ENCODE measurements around the gene CPED1. TPM values are rescaled to one million over a fixed set of nuclear protein-coding genes. Genes with fewer than 3 reads are reported as not detected.

CPED1 gene
- total RNA-seq, 2 experiments from 2014 or later: not detected

DNA sequence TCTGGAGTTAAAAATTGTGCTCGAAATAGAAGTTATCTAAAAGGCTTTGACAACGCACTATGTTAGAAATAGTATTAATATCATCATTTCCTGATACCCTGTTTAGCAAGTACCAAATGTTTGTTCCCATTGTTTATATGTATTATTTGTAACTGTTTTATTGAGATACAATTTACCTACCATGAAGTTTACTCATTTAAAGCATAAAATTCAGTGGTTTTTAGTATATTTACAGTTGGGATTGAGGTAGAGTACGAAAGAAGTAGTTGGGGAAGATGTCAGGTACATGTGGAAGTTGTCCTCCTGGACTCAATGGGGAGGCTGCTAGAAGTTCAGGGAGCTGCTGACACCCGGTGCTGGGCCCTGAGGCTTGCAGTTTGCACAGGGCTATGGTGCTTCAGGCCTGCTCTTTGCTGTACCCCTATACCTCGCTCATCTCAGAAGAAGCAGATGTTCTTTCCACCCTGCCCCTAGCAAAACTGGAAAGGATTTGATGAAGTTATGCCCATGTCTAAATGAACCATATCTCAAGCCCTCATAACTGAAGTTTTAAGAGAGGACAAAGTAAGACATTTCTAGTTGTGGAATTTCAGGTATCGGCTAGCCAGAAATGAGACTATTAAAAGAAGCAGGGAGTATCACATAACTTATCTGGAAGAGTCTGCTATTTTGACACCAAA lies 315.1 kb downstream of the CPED1 start:
- H3K36me3 Mint-ChIP-seq (ENCODE audit: low read depth): no peaks in the 10 kb centered on the region
- no peak overlapping the region for H3K27ac Mint-ChIP-seq
- H3K27me3 Mint-ChIP-seq: peaks cover 22% of the 10 kb centered on the region
- peaks cover 9% of the 10 kb centered on the region for H3K4me1 Mint-ChIP-seq (ENCODE audit: low read depth)
- no peaks in the 10 kb centered on the region for H3K9me3 Mint-ChIP-seq
- POLR2A ChIA-PET: no interaction called here
- H3K4me3 Mint-ChIP-seq: no peak overlapping the region
- DNase-seq (no peak), ATAC-seq (no peak)
- TF ChIP-seq, protein P1, sequence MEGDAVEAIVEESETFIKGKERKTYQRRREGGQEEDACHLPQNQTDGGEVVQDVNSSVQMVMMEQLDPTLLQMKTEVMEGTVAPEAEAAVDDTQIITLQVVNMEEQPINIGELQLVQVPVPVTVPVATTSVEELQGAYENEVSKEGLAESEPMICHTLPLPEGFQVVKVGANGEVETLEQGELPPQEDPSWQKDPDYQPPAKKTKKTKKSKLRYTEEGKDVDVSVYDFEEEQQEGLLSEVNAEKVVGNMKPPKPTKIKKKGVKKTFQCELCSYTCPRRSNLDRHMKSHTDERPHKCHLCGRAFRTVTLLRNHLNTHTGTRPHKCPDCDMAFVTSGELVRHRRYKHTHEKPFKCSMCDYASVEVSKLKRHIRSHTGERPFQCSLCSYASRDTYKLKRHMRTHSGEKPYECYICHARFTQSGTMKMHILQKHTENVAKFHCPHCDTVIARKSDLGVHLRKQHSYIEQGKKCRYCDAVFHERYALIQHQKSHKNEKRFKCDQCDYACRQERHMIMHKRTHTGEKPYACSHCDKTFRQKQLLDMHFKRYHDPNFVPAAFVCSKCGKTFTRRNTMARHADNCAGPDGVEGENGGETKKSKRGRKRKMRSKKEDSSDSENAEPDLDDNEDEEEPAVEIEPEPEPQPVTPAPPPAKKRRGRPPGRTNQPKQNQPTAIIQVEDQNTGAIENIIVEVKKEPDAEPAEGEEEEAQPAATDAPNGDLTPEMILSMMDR (IDR thresholded peaks at IDR 0.05): no peak
- CTCF ChIA-PET: no interaction called here
- intact Hi-C loops (cut with micrococcal nuclease): no loop called here

- peaks cover 21% of the 10 kb centered on the region for H3K27me3 Mint-ChIP-seq
- H3K4me3 Mint-ChIP-seq: no peak overlapping the region
- ChIA-PET POLR2A (no interaction called here), CTCF (interaction anchor here (1.1 kb wide), 1 partner anchor 11 kb away, joined by 4 read pairs; no protein-coding TSS in a partner anchor)
- H3K36me3 Mint-ChIP-seq (ENCODE audit: low read depth): no peaks in the 10 kb centered on the region
- TF ChIP-seq, protein P1 (IDR thresholded peaks at IDR 0.05): no peak
- no peak overlapping the region for H3K27ac Mint-ChIP-seq
- no peak for ATAC-seq
- DNase-seq: no peak
- peaks cover 9% of the 10 kb centered on the region for H3K4me1 Mint-ChIP-seq (ENCODE audit: low read depth)
- no peaks in the 10 kb centered on the region for H3K9me3 Mint-ChIP-seq
- intact Hi-C loops (cut with micrococcal nuclease): no loop called here
Observed at GRCh38 chr7:121304102-121304658, 315.7 kb downstream of the CPED1 start.

GRCh38 chr7:121305109-121305508 lies 316.6 kb downstream of the CPED1 start:
- intact Hi-C loops (cut with micrococcal nuclease): no loop called here
- POLR2A ChIA-PET: no interaction called here

DNA sequence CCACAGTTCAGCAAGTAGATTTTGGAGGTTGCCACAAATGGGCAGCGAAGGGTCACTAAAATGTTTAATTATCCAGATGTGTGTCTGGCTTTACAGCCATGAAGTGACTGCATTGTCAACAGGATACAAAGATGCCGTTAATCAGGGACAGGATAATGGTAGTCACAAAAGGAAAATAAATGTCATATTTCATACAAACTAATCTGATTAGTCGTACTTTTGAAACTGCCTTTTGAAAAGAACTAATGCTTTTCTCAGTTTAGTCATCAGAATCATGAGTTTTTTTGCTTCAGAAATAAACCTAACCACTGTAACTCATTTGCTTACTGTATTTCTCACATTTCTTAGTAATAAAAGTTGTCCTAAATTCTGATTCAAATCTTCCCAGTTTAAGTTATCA lies 318.1 kb downstream of the CPED1 start:
- Mint-ChIP-seq H3K27ac (no peak overlapping the region), H3K4me3 (no peak overlapping the region), H3K27me3 (peaks cover 29% of the 10 kb centered on the region), H3K9me3 (no peaks in the 10 kb centered on the region), H3K4me1 (ENCODE audit: low read depth) (peaks cover 9% of the 10 kb centered on the region), H3K36me3 (ENCODE audit: low read depth) (no peaks in the 10 kb centered on the region)
- TF ChIP-seq, protein P1 (IDR thresholded peaks at IDR 0.05): no peak
- POLR2A ChIA-PET: no interaction called here
- ATAC-seq (peak; percentile 37), DNase-seq (no peak)
- intact Hi-C loops (cut with micrococcal nuclease): no loop called here
- CTCF ChIA-PET: no interaction called here

More at GRCh38 chr7:121305109-121305508, 316.6 kb downstream of the CPED1 start:
- TF ChIP-seq, protein P1 (IDR thresholded peaks at IDR 0.05): no peak
- Mint-ChIP-seq H3K27ac (no peak overlapping the region), H3K9me3 (no peaks in the 10 kb centered on the region), H3K4me1 (ENCODE audit: low read depth) (peaks cover 9% of the 10 kb centered on the region), H3K4me3 (no peak overlapping the region), H3K36me3 (ENCODE audit: low read depth) (no peaks in the 10 kb centered on the region), H3K27me3 (peaks cover 26% of the 10 kb centered on the region)
- DNase-seq (no peak), ATAC-seq (no peak)
- CTCF ChIA-PET: interaction anchor here (1.1 kb wide), 1 partner anchor 12 kb away, joined by 4 read pairs; no protein-coding TSS in a partner anchor

- Mint-ChIP-seq H3K27ac (no peak overlapping the region), H3K9me3 (no peaks in the 10 kb centered on the region), H3K27me3 (peaks cover 28% of the 10 kb centered on the region), H3K36me3 (ENCODE audit: low read depth) (no peaks in the 10 kb centered on the region), H3K4me3 (no peak overlapping the region), H3K4me1 (ENCODE audit: low read depth) (peaks cover 9% of the 10 kb centered on the region)
- CTCF ChIA-PET: no interaction called here
- TF ChIP-seq, protein P1 (IDR thresholded peaks at IDR 0.05): no peak
- ATAC-seq (no peak), DNase-seq (no peak)
- intact Hi-C loops (cut with micrococcal nuclease): no loop called here
- POLR2A ChIA-PET: no interaction called here
Observed at GRCh38 chr7:121307021-121307574, 318.6 kb downstream of the CPED1 start.

Measured in activated CD8-positive, alpha-beta T cell treated with anti-CD3 and anti-CD28 coated beads for 36 hours (primary cell).